Raji (cell line): ENCODE results near the gene FUNDC2.

ENCODE experiments used
- POLR2A ChIP-seq: IDR thresholded peaks from 2 replicates; pipeline ENCODE4 v1.6.1; 2011; ENCODE audit warnings: low read depth, low read length, control low read depth; ENCODE audit not compliant: insufficient read depth

The FUNDC2 gene

GRCh38 chrX:155023907-155024833 is 2.5 kb upstream of the FUNDC2 start:
- TF ChIP-seq POLR2A: no peak

- TF ChIP-seq POLR2A: no peak; the same call in 1 of the 2 replicates
Measured at GRCh38 chrX:155026420-155026726, 271 bp upstream of the FUNDC2 start.

GRCh38 chrX:155027509-155028066 is 944 bp downstream of the FUNDC2 start:
- TF ChIP-seq POLR2A: no peak

- TF ChIP-seq POLR2A: 0 out of 2 replicates have a peak, but pooled peaks have one; percentile 11
Measured at GRCh38 chrX:155028129-155028528, 1.5 kb downstream of the FUNDC2 start.

GRCh38 chrX:155028877-155029291 is 2.2 kb downstream of the FUNDC2 start:
- TF ChIP-seq POLR2A: no peak

- no peak for TF ChIP-seq POLR2A
Measured at GRCh38 chrX:155031657-155032056, 5.0 kb downstream of the FUNDC2 start.

- no peak for TF ChIP-seq POLR2A
Measured at GRCh38 chrX:155035688-155036087, 9.0 kb downstream of the FUNDC2 start.

GRCh38 chrX:155046129-155046810 is 19.6 kb downstream of the FUNDC2 start:
- no peak for TF ChIP-seq POLR2A

GRCh38 chrX:155046811-155047528 is 20.3 kb downstream of the FUNDC2 start:
- TF ChIP-seq POLR2A: no peak

GRCh38 chrX:155048977-155049619 is 22.5 kb downstream of the FUNDC2 start:
- TF ChIP-seq POLR2A: no peak

- no peak for TF ChIP-seq POLR2A
Measured at GRCh38 chrX:155052738-155053498, 26.3 kb downstream of the FUNDC2 start.

- no peak for TF ChIP-seq POLR2A
Measured at GRCh38 chrX:155053656-155054055, 27.0 kb downstream of the FUNDC2 start.

GRCh38 chrX:155054255-155054654 is 27.6 kb downstream of the FUNDC2 start:
- no peak for TF ChIP-seq POLR2A

- no peak for TF ChIP-seq POLR2A
Measured at GRCh38 chrX:155055494-155055893, 28.9 kb downstream of the FUNDC2 start.
